ENCODE data around the gene ZNF48.

DNA sequence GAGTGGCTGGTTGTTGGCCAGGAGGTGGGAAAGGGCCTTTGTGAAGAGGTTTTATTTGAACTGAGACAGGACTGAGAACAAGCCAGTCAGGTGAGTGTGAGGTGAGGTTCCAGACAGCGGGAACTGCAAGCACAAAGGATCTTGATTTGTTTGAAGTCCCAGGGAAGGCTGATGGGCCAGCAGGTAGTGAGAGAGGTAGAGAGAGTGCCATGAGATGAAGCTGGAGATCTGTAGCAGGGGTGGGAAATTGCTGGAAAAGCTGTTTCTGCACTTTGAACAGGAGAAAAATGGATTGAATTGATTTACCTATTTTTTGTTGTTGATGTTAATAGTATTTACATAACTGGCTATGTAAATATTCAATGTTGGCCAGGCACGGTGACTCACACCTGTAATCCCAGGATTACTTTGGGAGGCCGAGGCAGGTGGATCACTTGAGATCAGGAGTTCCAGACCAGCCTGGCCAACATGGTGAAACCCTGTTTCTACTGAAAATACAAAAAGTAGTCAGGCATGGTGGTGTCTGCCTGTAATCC, 42.4 kb downstream of the ZNF48 start:
- TF ChIP-seq ZC3H10 (CRISPR knock-in tag; IDR thresholded peaks at IDR 0.05) (no peak), CSDC2 (CRISPR knock-in tag; IDR thresholded peaks at IDR 0.05) (no peak), ZFP3 (CRISPR knock-in tag; IDR thresholded peaks at IDR 0.05) (no peak), SNAI2 (CRISPR knock-in tag; IDR thresholded peaks at IDR 0.05) (no peak), PPARA (CRISPR knock-in tag; IDR thresholded peaks at IDR 0.05; ENCODE audit: borderline replicate concordance) (no peak), TCF4 (CRISPR knock-in tag; IDR thresholded peaks at IDR 0.05; ENCODE audit: borderline replicate concordance) (no peak), ZFP30 (CRISPR knock-in tag; IDR thresholded peaks at IDR 0.05) (no peak)
- TF ChIP-seq, protein P1, sequence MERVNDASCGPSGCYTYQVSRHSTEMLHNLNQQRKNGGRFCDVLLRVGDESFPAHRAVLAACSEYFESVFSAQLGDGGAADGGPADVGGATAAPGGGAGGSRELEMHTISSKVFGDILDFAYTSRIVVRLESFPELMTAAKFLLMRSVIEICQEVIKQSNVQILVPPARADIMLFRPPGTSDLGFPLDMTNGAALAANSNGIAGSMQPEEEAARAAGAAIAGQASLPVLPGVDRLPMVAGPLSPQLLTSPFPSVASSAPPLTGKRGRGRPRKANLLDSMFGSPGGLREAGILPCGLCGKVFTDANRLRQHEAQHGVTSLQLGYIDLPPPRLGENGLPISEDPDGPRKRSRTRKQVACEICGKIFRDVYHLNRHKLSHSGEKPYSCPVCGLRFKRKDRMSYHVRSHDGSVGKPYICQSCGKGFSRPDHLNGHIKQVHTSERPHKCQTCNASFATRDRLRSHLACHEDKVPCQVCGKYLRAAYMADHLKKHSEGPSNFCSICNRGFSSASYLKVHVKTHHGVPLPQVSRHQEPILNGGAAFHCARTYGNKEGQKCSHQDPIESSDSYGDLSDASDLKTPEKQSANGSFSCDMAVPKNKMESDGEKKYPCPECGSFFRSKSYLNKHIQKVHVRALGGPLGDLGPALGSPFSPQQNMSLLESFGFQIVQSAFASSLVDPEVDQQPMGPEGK (CRISPR knock-in tag; IDR thresholded peaks at IDR 0.05; ENCODE audit: borderline replicate concordance) = no peak

Measured in SK-N-SH treated with all-trans-retinoic acid at 6 μM for 48 hours (cell line).